Activated naive CD8-positive, alpha-beta T cell treated with anti-CD3 and anti-CD28 coated beads, Interleukin-2, amount 10 ng/mL, durations not matched to agents 7 days and 5 days (primary cell): ENCODE results near the gene SPEM2. TPM values are rescaled to one million over a fixed set of nuclear protein-coding genes. Genes with fewer than 3 reads are reported as not detected.
A peak's percentile ranks its signal among the peaks of the same experiment; 100 is the strongest.

Source experiments
- ATAC-seq: fragments of 150-1000 bp; cut with Tn5 transposase; one replicate; pipeline ENCODE4 v1.10.0; 2021; ENCODE audit warnings: low read depth, moderate library complexity
- POLR2A ChIA-PET: fragments of 350-600 bp; sonication (Branson Sonifier 250); formaldehyde crosslinking; loops from one replicate; lab custom pipeline; 2021; ENCODE audit warnings: antibody characterized with exemption; lab: Charles Lee
- DNase-seq: peaks from one replicate; pipeline ENCODE4 v3.0.0; 2021
- H3K27ac Mint-ChIP-seq: one replicate; pipeline ENCODE4 v1.8.0; 2022; ENCODE audit warnings: mild to moderate bottlenecking, mixed read lengths
- H3K27me3 Mint-ChIP-seq: one replicate; pipeline ENCODE4 v1.8.0; 2022; ENCODE audit warnings: mild to moderate bottlenecking, moderate library complexity, mixed read lengths
- H3K36me3 Mint-ChIP-seq: one replicate; pipeline ENCODE4 v1.8.0; 2021; ENCODE audit warnings: mild to moderate bottlenecking, mixed read lengths
- H3K4me1 Mint-ChIP-seq: one replicate; pipeline ENCODE4 v1.8.0; 2021; ENCODE audit warnings: mixed read lengths
- H3K4me3 Mint-ChIP-seq: one replicate; pipeline ENCODE4 v1.8.0; 2022; ENCODE audit warnings: mild to moderate bottlenecking, moderate library complexity, mixed read lengths
- H3K9me3 Mint-ChIP-seq: one replicate; pipeline ENCODE4 v1.8.0; 2021; ENCODE audit warnings: mixed read lengths
- total RNA-seq, 2 experiments: library from RNA; stranded (reverse); gene quantifications; one replicate each; pipeline ENCODE4 v1.2.3, GENCODE V29; 2021

Gene SPEM2
- total RNA-seq, 2 experiments from 2014 or later: not detected

- H3K36me3 Mint-ChIP-seq: peaks cover 6% of the 10 kb centered on the region
- no peaks in the 10 kb centered on the region for H3K9me3 Mint-ChIP-seq
- peaks cover 19% of the 10 kb centered on the region for H3K4me1 Mint-ChIP-seq
- DNase-seq: no peak
- H3K4me3 Mint-ChIP-seq: peak overlapping the region; percentile 95
- no peaks in the 10 kb centered on the region for H3K27me3 Mint-ChIP-seq
- peak overlapping the region; percentile 58 for H3K27ac Mint-ChIP-seq
- no peak for ATAC-seq
- POLR2A ChIA-PET: interaction anchor here (2.0 to 2.4 kb wide), 2 partner anchors 9 to 43 kb away, joined by 7 to 19 read pairs; no protein-coding TSS in a partner anchor
Observed at GRCh38 chr17:7392696-7393612, 32.5 kb upstream of the SPEM2 start.

- POLR2A ChIA-PET: interaction anchor here (0.6 to 2.4 kb wide), 8 partner anchors 9 to 159 kb away, joined by 3 to 25 read pairs (median 5); partner anchors contain the start of genes ACAP1 and TMEM256
- peak overlapping the region; percentile 95 for H3K4me3 Mint-ChIP-seq
- H3K27ac Mint-ChIP-seq: peak overlapping the region; percentile 89
- peaks cover 6% of the 10 kb centered on the region for H3K36me3 Mint-ChIP-seq
- peaks cover 19% of the 10 kb centered on the region for H3K4me1 Mint-ChIP-seq
- DNase-seq (peak; percentile 61), ATAC-seq (peak; percentile 41)
- no peaks in the 10 kb centered on the region for H3K9me3 Mint-ChIP-seq
- H3K27me3 Mint-ChIP-seq: no peaks in the 10 kb centered on the region
Observed at GRCh38 chr17:7393613-7394451, 31.6 kb upstream of the SPEM2 start.

GRCh38 chr17:7394452-7395191 is 30.8 kb upstream of the SPEM2 start, which contains the start of gene PLSCR3:
Gene PLSCR3, minus strand, starts transcription at chr17:7394525. Its CDS starts 415 bp downstream, at chr17:7394110.
- Mint-ChIP-seq H3K4me3 (peak within 1 kb of the TSS; percentile 95), H3K9me3 (no peaks in the 10 kb centered on the region), H3K4me1 (peaks cover 19% of the 10 kb centered on the region), H3K27me3 (no peaks in the 10 kb centered on the region), H3K27ac (peak within 1 kb of the TSS; percentile 89), H3K36me3 (peaks cover 6% of the 10 kb centered on the region)
- POLR2A ChIA-PET: interaction anchor here (0.6 to 2.4 kb wide), 9 partner anchors 9 to 292 kb away, joined by 3 to 25 read pairs (median 3); partner anchors contain the start of genes ACAP1, TMEM256 and TP53
- ATAC-seq (peak; percentile 88), DNase-seq (peak; percentile 94)

- peaks cover 19% of the 10 kb centered on the region for H3K4me1 Mint-ChIP-seq
- POLR2A ChIA-PET: no interaction called here
- H3K9me3 Mint-ChIP-seq: no peaks in the 10 kb centered on the region
- H3K4me3 Mint-ChIP-seq: no peak overlapping the region
- H3K36me3 Mint-ChIP-seq: peaks cover 3% of the 10 kb centered on the region
- DNase-seq: no peak
- ATAC-seq: no peak
- H3K27me3 Mint-ChIP-seq: no peaks in the 10 kb centered on the region
- peak overlapping the region; percentile 3 for H3K27ac Mint-ChIP-seq
Observed at GRCh38 chr17:7396147-7396546, 29.3 kb upstream of the SPEM2 start.

GRCh38 chr17:7398612-7399011 is 26.8 kb upstream of the SPEM2 start:
- DNase-seq (no peak), ATAC-seq (no peak)
- no peak overlapping the region for H3K4me3 Mint-ChIP-seq
- POLR2A ChIA-PET: interaction anchor here (0.6 to 1.1 kb wide), 2 partner anchors 62 to 118 kb away, joined by 3 to 5 read pairs; partner anchors contain the start of gene ACAP1
- H3K27ac Mint-ChIP-seq: no peak overlapping the region
- no peaks in the 10 kb centered on the region for H3K36me3 Mint-ChIP-seq
- H3K27me3 Mint-ChIP-seq: no peaks in the 10 kb centered on the region
- no peaks in the 10 kb centered on the region for H3K9me3 Mint-ChIP-seq
- peaks cover 11% of the 10 kb centered on the region for H3K4me1 Mint-ChIP-seq

DNA sequence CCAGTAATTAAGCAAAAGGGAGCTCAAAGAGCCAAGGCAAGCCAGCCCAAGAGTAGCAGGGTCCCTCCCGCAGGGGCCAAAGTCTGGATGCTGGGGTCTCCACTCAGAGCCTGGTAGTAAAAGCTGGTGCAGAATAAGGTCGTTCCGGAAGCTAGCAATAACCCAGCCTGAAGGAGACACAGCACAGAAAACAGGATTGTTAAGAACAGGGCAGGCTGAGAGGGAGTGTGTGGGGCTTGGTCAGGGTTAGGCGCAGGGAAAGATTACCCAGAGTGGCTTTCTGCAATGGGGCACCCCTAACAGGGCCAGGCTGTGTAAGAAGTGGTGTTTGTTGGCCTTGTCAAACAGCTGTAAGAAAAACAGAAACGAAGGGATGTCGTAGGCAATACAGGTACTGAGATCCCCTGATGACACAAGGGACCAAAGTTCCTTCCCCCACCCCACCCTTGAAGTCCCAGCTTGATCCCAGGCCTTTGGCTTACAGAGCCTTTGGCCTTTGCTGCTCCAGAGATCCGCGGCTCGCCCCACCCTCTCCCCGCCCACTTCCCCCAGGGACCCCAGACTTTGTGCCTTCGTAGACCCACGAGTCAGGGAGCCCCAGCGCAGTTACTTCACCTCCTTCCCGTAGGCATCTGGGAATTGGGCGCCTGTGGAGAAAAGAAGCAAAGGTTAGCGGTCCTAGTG is 22.2 kb upstream of the SPEM2 start:
- H3K27ac Mint-ChIP-seq: peak overlapping the region; percentile 72
- peaks cover 11% of the 10 kb centered on the region for H3K27me3 Mint-ChIP-seq
- ATAC-seq (no peak), DNase-seq (no peak)
- H3K4me1 Mint-ChIP-seq: peaks cover 14% of the 10 kb centered on the region
- no peaks in the 10 kb centered on the region for H3K9me3 Mint-ChIP-seq
- POLR2A ChIA-PET: interaction anchor here (0.5 to 2.9 kb wide), 16 partner anchors 9 to 184 kb away, joined by 3 to 25 read pairs (median 4); partner anchors contain the start of genes ACADVL, ACAP1, DLG4 and MPDU1
- peak overlapping the region; percentile 92 for H3K4me3 Mint-ChIP-seq
- no peaks in the 10 kb centered on the region for H3K36me3 Mint-ChIP-seq

- Mint-ChIP-seq H3K36me3 (no peaks in the 10 kb centered on the region), H3K27me3 (peaks cover 11% of the 10 kb centered on the region), H3K4me1 (peaks cover 14% of the 10 kb centered on the region), H3K9me3 (no peaks in the 10 kb centered on the region), H3K27ac (peak overlapping the region; percentile 89), H3K4me3 (peak overlapping the region; percentile 92)
- ATAC-seq (no peak), DNase-seq (no peak)
- POLR2A ChIA-PET: interaction anchor here (0.5 to 2.9 kb wide), 15 partner anchors 9 to 184 kb away, joined by 3 to 25 read pairs (median 5); partner anchors contain the start of genes ACADVL, ACAP1, DLG4 and MPDU1
Observed at GRCh38 chr17:7403727-7403976, 21.8 kb upstream of the SPEM2 start.

GRCh38 chr17:7403977-7404736 is 21.3 kb upstream of the SPEM2 start, which contains the start of gene TMEM256:
Gene TMEM256, minus strand, starts transcription at chr17:7404097. Its CDS starts 13 bp downstream, at chr17:7404084.
- DNase-seq: peak; percentile 90
- peaks cover 11% of the 10 kb centered on the region for H3K27me3 Mint-ChIP-seq
- peak; percentile 95 for ATAC-seq
- H3K27ac Mint-ChIP-seq: peak within 1 kb of the TSS; percentile 89
- H3K36me3 Mint-ChIP-seq: no peaks in the 10 kb centered on the region
- H3K4me1 Mint-ChIP-seq: peaks cover 14% of the 10 kb centered on the region
- no peaks in the 10 kb centered on the region for H3K9me3 Mint-ChIP-seq
- POLR2A ChIA-PET: interaction anchor here (0.8 to 2.9 kb wide), 14 partner anchors 10 to 185 kb away, joined by 3 to 25 read pairs (median 4); partner anchors contain the start of genes ACADVL, ACAP1, DLG4 and MPDU1
- peak within 1 kb of the TSS; percentile 92 for H3K4me3 Mint-ChIP-seq

DNA sequence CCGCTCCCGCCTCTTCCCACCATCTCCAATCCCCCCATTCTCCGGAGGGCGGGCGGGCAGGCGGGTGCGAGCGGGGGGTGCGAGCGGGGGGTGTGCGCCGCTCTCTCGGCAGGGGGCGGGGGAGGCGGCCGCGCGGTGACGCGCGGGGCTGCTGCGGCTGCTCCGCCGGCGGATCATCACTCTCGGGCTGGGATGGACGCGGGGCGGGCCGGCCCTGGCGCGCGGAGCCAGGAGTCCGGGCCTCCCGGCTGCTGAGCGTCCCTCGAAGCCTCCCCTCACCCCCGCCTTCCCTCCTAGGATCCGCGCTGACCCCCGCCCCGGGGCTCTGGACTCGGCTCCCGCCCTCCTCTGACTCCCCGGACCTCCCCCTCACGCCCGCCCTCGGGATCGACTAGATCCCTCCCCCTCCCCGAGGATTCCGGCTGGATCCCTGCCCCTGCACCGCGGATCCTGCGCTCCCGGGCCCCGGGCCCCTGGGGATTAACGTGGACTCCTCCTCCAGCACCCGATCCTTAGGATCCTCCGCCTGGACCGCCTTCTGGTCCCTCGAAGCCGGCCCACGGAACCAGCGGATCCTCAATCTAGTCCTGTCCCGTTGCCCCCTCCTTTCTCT is 20.6 kb upstream of the SPEM2 start:
- Mint-ChIP-seq H3K4me3 (peak overlapping the region; percentile 92), H3K36me3 (no peaks in the 10 kb centered on the region), H3K4me1 (peaks cover 14% of the 10 kb centered on the region), H3K27me3 (peaks cover 11% of the 10 kb centered on the region), H3K9me3 (no peaks in the 10 kb centered on the region), H3K27ac (peak overlapping the region; percentile 89)
- ATAC-seq (peak; percentile 13), DNase-seq (no peak)
- POLR2A ChIA-PET: interaction anchor here (0.8 to 2.9 kb wide), 10 partner anchors 10 to 75 kb away, joined by 3 to 25 read pairs (median 6); partner anchors contain the start of genes ACAP1, NEURL4, PLSCR3 and TMEM102

DNA sequence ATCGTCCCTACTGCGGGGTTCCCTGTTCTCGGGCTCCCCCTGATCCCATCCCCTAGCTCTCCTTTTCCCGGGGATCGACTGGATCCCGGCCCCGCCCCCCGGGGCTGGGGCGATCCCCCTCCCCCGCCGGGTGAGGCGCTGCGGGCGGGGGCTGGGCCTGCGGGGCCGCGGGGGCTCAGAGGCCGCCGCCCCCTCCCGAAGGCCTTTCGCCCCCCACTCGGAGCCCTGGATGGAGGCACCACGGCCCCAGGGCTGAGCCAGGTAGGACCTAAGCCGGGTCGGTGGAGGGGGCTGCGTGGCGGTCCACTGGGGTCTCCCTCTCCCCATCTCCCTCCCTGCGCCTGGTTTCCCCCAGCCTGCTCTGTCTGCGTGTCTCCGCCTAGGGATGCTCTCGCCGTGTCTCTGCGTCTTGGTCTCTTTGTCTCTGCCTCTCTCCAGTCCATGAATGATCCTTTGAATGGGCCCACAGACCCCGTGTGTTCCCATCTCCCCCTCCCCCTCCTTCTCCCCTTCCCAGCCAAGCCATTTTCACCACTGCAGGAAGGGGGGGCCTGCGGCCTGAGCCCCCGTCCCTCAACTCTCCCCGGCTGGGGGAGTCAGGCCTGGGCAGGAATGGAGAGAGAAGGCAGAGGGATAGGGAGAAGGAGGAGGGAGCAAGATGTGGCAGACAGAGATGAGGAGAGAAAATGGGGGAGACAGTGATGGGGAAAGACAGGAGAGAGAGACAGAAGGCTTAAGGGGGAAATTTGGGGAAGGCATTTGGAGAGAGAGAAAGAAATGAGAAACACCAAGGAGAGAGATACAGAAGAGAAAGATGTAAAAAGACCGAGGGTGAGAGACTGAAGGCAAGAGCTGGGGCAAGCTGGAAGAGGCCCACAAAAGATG is 19.8 kb upstream of the SPEM2 start:
- ATAC-seq: no peak
- Mint-ChIP-seq H3K9me3 (no peaks in the 10 kb centered on the region), H3K36me3 (no peaks in the 10 kb centered on the region), H3K4me3 (peak overlapping the region; percentile 89), H3K27me3 (peaks cover 11% of the 10 kb centered on the region), H3K27ac (peak overlapping the region; percentile 86), H3K4me1 (peaks cover 14% of the 10 kb centered on the region)
- no peak for DNase-seq
- POLR2A ChIA-PET: interaction anchor here (1.1 kb wide), 1 partner anchor 21 kb away, joined by 3 read pairs; no protein-coding TSS in a partner anchor
